ENCODE data around the gene GNL2.
A peak's percentile ranks its signal among the peaks of the same experiment; 100 is the strongest.
"Not testable (repeated sequence)": the region's sequence is repeated elsewhere in the genome, so short reads cannot be mapped to it uniquely, and the experiment has no call there.

The GNL2 gene

DNA sequence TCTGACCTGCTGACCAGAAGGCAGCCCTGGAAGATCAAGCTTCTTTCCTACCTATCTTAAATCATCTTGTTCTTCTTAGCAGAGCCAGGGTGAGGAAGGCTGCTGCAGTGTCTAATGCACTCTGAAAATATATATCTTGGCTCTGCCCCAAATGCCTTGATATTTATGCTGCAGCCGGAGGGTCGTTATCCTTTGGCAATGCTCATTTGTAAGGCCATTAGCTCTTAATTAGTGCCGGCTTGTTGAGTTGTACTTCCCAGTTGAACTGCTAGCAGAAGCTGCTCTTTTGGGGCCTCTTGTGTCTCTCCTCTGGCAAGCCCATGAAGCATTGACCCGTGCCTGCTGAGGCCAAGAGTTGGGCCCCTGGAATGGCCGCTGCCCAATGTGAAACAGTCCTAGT, 4.2 kb upstream of the GNL2 start:
- TF ChIP-seq, protein P1, sequence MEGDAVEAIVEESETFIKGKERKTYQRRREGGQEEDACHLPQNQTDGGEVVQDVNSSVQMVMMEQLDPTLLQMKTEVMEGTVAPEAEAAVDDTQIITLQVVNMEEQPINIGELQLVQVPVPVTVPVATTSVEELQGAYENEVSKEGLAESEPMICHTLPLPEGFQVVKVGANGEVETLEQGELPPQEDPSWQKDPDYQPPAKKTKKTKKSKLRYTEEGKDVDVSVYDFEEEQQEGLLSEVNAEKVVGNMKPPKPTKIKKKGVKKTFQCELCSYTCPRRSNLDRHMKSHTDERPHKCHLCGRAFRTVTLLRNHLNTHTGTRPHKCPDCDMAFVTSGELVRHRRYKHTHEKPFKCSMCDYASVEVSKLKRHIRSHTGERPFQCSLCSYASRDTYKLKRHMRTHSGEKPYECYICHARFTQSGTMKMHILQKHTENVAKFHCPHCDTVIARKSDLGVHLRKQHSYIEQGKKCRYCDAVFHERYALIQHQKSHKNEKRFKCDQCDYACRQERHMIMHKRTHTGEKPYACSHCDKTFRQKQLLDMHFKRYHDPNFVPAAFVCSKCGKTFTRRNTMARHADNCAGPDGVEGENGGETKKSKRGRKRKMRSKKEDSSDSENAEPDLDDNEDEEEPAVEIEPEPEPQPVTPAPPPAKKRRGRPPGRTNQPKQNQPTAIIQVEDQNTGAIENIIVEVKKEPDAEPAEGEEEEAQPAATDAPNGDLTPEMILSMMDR (IDR thresholded peaks at IDR 0.05): no peak
- H3K27ac ChIP-seq: no peak overlapping the region
- H3K4me3 ChIP-seq: no peak overlapping the region
- no peak for DNase-seq (ENCODE audit: low spot score)

DNA sequence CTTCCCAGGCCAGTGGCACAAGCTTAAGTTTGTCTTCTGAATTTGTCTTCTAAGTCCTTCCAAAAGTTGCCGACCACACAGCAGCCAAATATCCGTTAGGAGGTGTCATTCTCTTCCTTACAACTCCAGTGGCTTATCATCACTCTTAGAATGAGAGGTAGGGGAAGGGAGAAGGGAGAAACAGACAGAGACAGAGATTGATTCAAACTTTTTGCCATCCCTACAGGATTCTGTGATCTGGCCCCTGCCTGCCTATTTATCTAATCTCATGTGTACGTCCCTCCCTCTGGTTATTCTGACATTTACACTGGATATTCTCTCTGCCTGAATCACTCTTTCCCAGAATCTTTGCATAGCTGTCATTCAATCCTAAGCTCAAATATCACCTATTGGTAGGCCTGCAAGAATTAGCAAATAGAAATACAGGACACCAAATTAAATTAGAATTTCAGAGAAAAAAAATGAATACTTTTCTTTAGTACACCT, 488 bp upstream of the GNL2 start:
- TF ChIP-seq, protein P1 (IDR thresholded peaks at IDR 0.05): no peak
- no peak for DNase-seq (ENCODE audit: low spot score)
- H3K4me3 ChIP-seq: peak overlapping the region; percentile 96
- H3K27ac ChIP-seq: peak overlapping the region; percentile 74 to 84

DNA sequence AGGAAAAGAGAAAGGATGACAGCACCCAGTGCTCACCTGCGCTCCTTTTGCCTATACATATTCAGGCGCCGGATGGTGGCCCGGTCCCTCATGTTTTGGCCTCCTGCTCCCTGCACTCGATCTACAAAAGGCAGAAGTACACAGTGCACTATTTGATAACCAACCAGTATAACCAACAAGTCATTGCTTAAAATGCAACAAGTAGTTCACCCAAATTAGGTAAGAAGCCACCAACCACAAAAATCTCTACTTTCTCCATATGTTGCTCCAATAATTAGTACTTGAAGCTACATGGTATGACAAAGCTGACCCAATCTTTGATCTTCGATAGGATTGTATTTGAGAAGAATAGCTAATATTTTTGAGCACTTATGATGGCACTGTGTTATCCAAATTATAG, 2.0 kb downstream of the GNL2 start:
- Histone ChIP-seq H3K27ac (no peak overlapping the region), H3K4me3 (no peak overlapping the region)
- no peak for DNase-seq (ENCODE audit: low spot score)
- TF ChIP-seq, protein P1 (IDR thresholded peaks at IDR 0.05): no peak

DNA sequence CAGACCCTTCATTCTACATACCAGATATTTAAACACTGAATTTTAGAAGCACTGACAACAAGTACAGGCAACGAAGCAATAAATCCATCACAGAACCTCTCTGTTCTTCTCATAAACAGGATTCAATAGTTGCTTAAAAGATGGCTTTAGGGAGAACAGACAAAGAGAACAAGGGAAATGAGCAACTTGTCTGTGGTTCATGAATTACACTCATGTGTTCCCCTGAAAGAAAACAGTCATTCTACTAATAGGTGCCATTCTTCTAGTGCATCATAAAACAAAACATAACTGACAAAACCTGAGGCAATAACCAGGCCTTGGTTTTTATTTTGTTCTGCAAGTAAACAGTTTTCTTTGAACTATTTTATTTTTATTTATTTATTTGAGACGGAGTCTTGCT, 6.8 kb downstream of the GNL2 start:
- TF ChIP-seq, protein P1 (IDR thresholded peaks at IDR 0.05): no peak
- no peak overlapping the region for H3K4me3 ChIP-seq

DNA sequence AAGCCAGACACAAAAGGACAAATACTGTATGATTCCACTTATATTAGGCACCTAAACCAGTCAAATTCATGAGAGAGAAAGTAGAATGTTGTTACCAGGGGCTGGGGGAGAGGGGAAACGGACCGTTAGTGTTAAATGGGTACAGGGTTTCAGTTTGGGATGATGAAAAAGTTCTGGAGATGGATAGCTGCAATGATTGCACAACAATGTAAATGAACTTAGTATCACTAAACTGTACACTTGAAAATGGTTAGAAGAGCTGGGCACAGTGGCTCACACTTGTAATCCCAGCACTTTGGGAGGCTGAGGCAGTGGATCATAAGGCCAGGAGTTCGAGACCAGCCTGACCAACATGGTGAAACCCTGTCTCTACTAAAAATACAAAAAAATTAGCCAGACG, 11.2 kb downstream of the GNL2 start:
- H3K27ac ChIP-seq; DNase-seq (ENCODE audit: low spot score); H3K4me3 ChIP-seq: not testable (repeated sequence)

More for the DNA sequence above, 6.8 kb downstream of the GNL2 start:
- no peak for DNase-seq (ENCODE audit: low spot score)
- no peak overlapping the region for H3K27ac ChIP-seq

DNA sequence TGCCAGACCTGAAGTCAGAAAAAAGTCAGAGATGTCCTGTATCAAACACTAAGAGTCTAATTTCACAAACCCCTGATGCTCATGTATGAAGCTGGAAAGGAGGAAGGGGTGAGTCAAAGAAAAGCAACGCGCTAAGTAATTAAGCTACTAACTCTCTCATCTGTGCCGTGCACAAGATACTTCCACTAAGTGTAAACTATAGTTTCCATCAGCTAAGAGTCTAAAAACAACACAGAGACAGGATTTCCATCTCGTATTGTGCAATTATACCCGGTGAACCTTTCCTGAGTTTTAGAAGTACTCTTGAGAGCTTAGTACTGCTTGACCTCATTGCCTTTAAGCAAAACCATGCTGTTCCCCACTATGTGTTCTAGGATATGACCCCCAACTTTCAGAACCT, 20.0 kb downstream of the GNL2 start:
- no peak overlapping the region for H3K27ac ChIP-seq
- TF ChIP-seq, protein P1 (IDR thresholded peaks at IDR 0.05): no peak
- DNase-seq (ENCODE audit: low spot score): no peak
- no peak overlapping the region for H3K4me3 ChIP-seq

DNA sequence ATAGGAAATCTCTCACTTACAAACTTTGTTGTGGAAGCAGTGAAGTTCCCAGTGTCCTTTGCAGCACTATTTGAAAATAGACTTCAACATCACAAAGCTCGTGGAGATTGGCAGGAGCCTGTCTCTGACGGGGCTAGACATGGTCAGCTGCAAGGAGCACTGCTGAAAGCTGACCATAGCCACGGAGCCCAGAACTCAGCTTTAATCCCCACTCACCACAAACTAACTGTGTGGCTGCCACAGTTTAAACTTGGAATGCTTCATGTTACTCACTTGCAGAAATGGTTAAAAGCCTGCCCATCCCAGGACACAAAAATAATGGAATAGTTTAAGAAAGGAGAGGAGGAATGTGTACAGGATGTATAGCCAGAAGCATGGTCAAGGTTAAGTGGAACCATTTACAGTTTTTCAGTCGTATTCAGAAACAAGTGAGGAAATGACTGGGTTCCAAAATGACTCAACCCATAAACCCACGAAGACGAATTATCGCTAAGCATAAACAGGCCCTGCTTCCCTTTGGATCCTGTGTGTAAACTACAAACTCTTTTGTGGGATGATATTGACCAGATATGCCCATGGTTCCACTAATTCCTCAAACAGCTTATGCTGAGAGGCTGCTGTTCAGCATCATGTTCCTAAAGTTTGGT, 20.8 kb downstream of the GNL2 start:
- DNase-seq (ENCODE audit: low spot score): no peak
- H3K4me3 ChIP-seq: no peak overlapping the region
- H3K27ac ChIP-seq: no peak overlapping the region
- TF ChIP-seq, protein P1 (IDR thresholded peaks at IDR 0.05): no peak
